ENCODE data around the gene MCAM.

MCAM gene

GRCh38 chr11:119316729-119317591 lies at the start of gene MCAM:
TSS of gene MCAM (minus strand) at chr11:119317130. CDS start at chr11:119317101, 29 bp downstream.
- DNase-seq, result peak; percentile 19 to 33

- DNase-seq, result no peak
These were observed 48.2 kb upstream of the MCAM start for GRCh38 chr11:119365071-119365591.

GRCh38 chr11:119363851-119364590 lies 47.1 kb upstream of the MCAM start:
- DNase-seq, result peak; percentile 42 to 61

GRCh38 chr11:119363081-119363850 lies 46.3 kb upstream of the MCAM start:
- DNase-seq, result no peak

DNA sequence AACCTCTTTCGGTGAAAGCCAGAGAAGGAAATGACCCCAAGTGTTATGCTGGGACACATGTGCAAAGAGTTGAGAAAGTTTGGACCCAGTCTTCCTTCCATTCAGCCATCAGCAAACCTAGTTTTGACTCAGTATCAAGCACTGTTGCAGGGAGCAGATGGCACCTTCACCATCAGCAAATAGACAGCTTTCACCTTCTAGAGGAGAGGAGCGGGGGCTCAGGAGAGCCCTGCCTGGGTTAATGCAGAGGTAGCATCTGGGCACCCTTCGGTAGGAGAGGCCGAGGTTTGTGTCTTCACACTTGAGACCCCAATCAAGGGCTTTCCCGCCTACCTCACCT lies 45.8 kb upstream of the MCAM start:
- DNase-seq, result no peak

DNA sequence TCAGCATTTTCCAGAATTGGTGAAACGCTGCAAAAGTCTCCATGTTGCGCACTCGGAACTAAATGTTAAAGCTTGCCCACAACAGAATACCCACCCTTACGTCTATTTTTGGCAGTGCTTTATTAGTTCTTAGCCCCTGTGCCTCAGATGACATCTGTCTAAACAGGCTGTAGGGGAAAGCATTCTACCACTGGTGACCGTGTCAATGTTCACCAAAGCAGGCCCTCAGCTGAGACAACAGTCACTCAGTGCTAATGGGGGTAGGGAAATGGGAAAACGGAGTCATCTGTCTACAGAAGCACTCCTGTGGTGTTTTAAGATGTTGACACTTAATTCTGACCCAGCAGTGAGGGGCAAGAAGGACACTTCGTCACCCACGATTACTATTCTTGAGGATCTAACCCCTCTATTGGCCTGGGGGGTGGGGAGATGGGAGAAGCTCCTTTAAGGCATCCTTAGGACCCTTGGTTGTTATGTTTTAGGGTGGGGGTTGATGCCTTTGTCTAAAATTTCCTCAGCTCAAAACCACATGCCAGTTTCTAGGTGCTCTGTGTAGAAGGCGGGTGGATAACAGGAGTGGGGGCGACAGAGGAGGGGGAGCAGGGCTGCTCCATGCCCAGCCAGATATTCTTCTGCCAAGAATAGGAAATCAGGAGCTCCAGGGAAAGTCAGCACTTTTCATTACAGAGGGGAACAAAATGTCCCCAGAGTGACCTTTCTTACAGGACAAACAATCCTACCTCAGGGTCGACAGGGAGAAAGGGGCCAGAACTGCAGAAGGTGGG lies 45.2 kb upstream of the MCAM start:
- no peak for DNase-seq

DNA sequence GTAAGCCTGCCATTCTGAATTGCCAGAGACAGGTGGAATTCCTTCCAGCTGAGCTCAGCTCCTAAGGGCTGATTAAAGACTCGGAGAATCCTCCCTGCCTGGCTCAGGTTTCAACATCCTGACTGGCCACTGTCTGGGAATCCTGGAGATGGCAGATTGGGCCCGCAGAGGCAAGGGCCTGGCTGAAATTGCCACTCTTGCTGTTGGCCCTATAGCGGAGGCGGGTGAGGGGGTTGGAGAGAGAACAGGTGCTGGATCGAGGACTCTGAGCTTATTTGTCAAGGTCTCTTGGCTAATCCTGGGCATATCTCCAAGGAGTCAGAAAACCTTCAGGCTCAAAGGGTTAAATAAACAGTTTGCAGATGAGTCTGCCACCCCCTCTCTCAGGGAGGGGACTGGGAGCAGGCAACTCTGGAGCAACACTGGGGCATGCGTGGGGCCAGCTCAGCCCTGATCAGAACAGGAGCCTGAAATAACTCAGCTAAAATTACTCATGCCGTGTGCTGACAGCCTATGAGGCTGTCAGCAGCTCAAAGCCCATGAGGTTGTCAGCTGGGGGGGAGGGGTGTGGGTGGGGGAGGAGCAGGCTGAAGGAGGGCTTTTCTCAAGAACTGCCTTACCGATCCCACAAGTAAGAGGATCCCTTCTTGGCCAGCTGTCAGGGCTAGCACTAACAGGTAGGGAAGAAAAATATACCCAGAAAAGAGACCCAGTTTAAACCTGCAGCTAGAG lies 44.3 kb upstream of the MCAM start:
- peak in 1 of 2 experiments; percentile 24 for DNase-seq

GRCh38 chr11:119359365-119360214 lies 42.7 kb upstream of the MCAM start:
- DNase-seq, result no peak

DNA sequence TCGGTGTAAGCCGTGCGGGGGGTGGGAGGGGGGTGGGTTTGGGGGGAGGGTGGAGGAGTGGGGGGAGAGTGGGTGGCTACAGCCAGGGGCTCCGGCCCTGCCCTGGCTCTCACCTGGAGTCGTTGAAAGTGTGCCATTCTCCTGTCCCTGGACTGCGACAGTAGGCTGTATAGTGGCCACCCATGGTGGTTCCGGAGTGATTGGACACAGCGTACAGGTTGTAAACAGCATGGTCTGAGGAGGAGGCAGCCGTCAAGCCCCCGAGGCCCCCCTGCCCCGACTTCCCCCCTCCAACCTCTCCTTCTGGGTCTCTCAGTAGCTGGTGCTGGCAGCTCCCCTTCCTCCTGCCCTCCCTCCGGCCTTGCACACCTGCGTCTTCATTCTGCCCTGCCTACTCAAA lies 40.1 kb upstream of the MCAM start:
- no peak for DNase-seq

- DNase-seq, result no peak
These were observed 39.6 kb upstream of the MCAM start for GRCh38 chr11:119356349-119357031.

GRCh38 chr11:119355091-119355843 lies 38.3 kb upstream of the MCAM start:
- DNase-seq, result no peak

GRCh38 chr11:119352857-119353260 lies 35.9 kb upstream of the MCAM start:
- DNase-seq, result peak; percentile 61 to 87

DNA sequence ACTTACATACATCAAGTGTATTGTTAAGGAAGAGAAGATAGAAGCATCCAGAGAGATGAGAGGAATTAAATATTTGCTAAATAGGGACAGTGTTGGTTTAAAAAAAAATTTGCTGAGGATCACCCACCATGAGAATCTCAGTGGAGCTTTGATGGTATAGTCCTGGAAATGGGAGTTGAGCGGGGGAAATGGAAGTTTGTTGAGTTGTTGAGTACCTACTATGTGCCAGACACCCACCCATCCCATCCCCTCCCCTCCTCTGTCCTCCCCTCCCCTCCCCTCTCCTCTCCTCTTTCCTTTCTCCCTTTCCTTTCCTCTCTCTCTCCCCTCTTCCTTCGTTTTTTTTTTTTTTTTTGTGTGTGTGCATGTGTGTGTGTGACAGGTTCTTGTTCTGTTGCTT lies 34.3 kb upstream of the MCAM start:
- DNase-seq, result no peak

DNA sequence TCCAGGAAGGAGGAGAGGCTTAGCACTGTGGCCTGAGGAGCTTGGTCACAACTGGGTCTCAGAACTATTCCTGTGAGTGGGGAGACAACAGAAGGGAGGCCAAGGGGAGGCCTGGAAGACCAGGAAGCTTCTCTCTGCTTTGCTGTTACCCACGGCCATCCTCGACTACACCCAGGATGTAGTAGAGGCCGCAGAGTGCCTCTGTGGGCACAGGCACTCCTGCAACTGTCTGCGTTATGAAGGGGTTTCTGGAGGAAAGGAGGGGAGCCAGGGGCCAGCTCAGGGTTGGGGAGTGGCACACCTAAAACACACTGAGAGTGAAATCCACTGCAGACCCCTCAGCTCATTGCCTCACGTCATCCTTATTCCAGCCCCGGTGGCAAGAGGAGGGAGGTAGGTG lies 33.4 kb upstream of the MCAM start:
- DNase-seq, result no peak

DNA sequence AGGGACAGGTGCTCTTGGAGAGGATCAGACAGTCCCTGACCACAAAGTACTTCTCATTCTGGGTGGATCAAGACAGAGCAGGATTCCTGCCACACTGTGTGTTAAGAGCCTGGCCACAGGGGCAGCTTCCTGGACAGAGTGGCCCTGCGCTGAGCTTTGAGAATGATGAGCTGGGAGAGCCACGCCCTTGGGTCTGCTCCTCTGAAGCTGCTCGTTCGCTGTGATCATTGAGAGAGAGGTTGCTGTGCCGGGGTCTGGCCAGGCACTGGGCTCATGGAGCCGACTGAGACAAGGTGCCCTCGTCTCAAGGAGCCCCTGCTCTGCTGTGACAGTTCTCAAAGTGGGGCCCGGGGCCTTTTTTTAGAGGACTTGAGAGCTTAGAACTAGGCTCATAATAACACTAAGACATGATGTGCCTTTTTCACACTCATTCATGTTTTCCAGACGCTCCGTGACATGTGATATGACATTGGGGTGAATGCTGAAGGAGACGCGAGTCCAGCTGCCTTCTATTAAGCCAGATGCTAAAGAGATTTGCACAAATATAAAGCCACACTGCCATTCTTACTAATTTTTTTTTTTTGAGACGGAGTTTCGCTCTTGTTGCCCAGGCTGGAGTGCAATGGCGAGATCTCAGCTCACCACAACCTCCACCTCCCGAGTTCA lies 31.1 kb upstream of the MCAM start:
- no peak for DNase-seq

DNA sequence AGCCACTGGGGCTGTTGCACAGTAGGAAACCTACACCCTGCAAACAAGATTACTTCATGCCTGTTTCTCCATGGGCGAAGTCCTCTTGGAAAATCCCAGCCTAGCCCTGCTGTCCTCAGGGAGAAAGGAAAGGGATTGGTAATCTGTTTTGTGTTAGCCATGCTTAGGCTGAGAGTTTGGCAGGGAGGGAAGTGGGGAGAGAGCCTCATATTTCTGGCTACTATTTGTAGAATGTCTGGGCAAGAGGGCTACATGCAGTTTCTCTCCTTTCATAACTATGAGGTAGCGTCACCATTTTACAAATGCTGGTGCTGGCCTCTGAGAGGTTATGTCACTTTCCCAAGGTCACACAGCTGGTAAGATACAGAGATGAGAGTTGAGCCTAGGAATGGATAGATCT lies 30.3 kb upstream of the MCAM start:
- no peak for DNase-seq

- DNase-seq, result no peak
These were observed 29.7 kb upstream of the MCAM start, which contains the start of gene MFRP for GRCh38 chr11:119346605-119347004. TSS of gene MFRP (minus strand) at chr11:119346705. CDS start at chr11:119346513, 192 bp downstream.

- no peak for DNase-seq
These were observed 28.8 kb upstream of the MCAM start for GRCh38 chr11:119345685-119346084.
